Measurements from ENCODE around the gene LSM7. TPM values are rescaled to one million over a fixed set of nuclear protein-coding genes. Genes with fewer than 3 reads are reported as not detected.

LSM7 gene
- total RNA-seq, 2 experiments from 2014 or later, result 164 to 321 TPM

GRCh38 chr19:2371656-2372055 lies 43.3 kb upstream of the LSM7 start:
- Histone ChIP-seq H3K36me3 (ENCODE audit: insufficient read depth, low read length) (no peaks in the 10 kb centered on the region), H3K79me2 (ENCODE audit: insufficient read depth, low read depth, low read length) (no peaks in the 10 kb centered on the region), H4K20me1 (ENCODE audit: insufficient read depth, low read length) (no peaks in the 10 kb centered on the region), H2AFZ (ENCODE audit: low read length) (no peak overlapping the region), H3K4me1 (ENCODE audit: insufficient read depth, low read length, poor library complexity, severe bottlenecking) (no peaks in the 10 kb centered on the region), H3K27ac (ENCODE audit: low read depth, low read length, poor library complexity, severe bottlenecking) (no peak overlapping the region), H3K4me2 (ENCODE audit: low read length) (no peak overlapping the region), H3K9me3 (ENCODE audit: low read length) (peaks cover 4% of the 10 kb centered on the region; the same call in 1 of the 2 replicates), H3K4me3 (ENCODE audit: low read depth, low read length, poor library complexity, severe bottlenecking) (no peak overlapping the region), H3K9me2 (ENCODE audit: insufficient read depth, low read length) (no peaks in the 10 kb centered on the region)
- ChIA-PET CTCF (ENCODE audit: unreplicated experiment) (no interaction called here), POLR2A (interaction anchor here (0.6 to 0.7 kb wide), 2 partner anchors 13 to 394 kb away, joined by 3 read pairs; no protein-coding TSS in a partner anchor)
- intact Hi-C loops (cut with micrococcal nuclease; ENCODE audit: unreplicated experiment), result no loop called here
- BruUV-seq (replicated peaks), result no TSS peak
- no peak for DNase-seq (ENCODE audit: low spot score)
- TF ChIP-seq EZH2phosphoT487 (IDR thresholded peaks at IDR 0.05; ENCODE audit: borderline replicate concordance, low read depth, low read length) (no peak), CTCF (conservative IDR thresholded peaks at IDR 0.05; ENCODE audit: low read length) (no peak)

- H3K9me2 ChIP-seq (ENCODE audit: insufficient read depth, low read length), result no peaks in the 10 kb centered on the region
- DNase-seq (ENCODE audit: low spot score), result no peak
- H2AFZ ChIP-seq (ENCODE audit: low read length), result no peak overlapping the region
- POLR2A ChIA-PET, result interaction anchor here (0.5 kb wide), 1 partner anchor 19 kb away, joined by 4 read pairs; no protein-coding TSS in a partner anchor
- H3K4me2 ChIP-seq (ENCODE audit: low read length), result no peak overlapping the region
- no peaks in the 10 kb centered on the region for H3K36me3 ChIP-seq (ENCODE audit: insufficient read depth, low read length)
- H3K79me2 ChIP-seq (ENCODE audit: insufficient read depth, low read depth, low read length), result no peaks in the 10 kb centered on the region
- CTCF ChIA-PET (ENCODE audit: unreplicated experiment), result no interaction called here
- no peak overlapping the region for H3K27ac ChIP-seq (ENCODE audit: low read depth, low read length, poor library complexity, severe bottlenecking)
- no peak overlapping the region for H3K4me3 ChIP-seq (ENCODE audit: low read depth, low read length, poor library complexity, severe bottlenecking)
- BruUV-seq (replicated peaks), result no TSS peak
- intact Hi-C loops (cut with micrococcal nuclease; ENCODE audit: unreplicated experiment), result no loop called here
- no peaks in the 10 kb centered on the region for H3K4me1 ChIP-seq (ENCODE audit: insufficient read depth, low read length, poor library complexity, severe bottlenecking)
- TF ChIP-seq CTCF (conservative IDR thresholded peaks at IDR 0.05; ENCODE audit: low read length) (no peak), EZH2phosphoT487 (IDR thresholded peaks at IDR 0.05; ENCODE audit: borderline replicate concordance, low read depth, low read length) (no peak)
- H4K20me1 ChIP-seq (ENCODE audit: insufficient read depth, low read length), result no peaks in the 10 kb centered on the region
- H3K9me3 ChIP-seq (ENCODE audit: low read length), result peaks cover 4% of the 10 kb centered on the region; the same call in 1 of the 2 replicates
These were observed 37.0 kb upstream of the LSM7 start for GRCh38 chr19:2365201-2365970.

GRCh38 chr19:2363419-2363818 lies 35.0 kb upstream of the LSM7 start:
- no peak overlapping the region for H2AFZ ChIP-seq (ENCODE audit: low read length)
- no peaks in the 10 kb centered on the region for H4K20me1 ChIP-seq (ENCODE audit: insufficient read depth, low read length)
- no peaks in the 10 kb centered on the region for H3K36me3 ChIP-seq (ENCODE audit: insufficient read depth, low read length)
- H3K4me2 ChIP-seq (ENCODE audit: low read length), result no peak overlapping the region
- ChIA-PET POLR2A (interaction anchor here (0.6 kb wide), 1 partner anchor 11 kb away, joined by 3 read pairs; no protein-coding TSS in a partner anchor), CTCF (ENCODE audit: unreplicated experiment) (no interaction called here)
- no peak overlapping the region for H3K27ac ChIP-seq (ENCODE audit: low read depth, low read length, poor library complexity, severe bottlenecking)
- H3K4me3 ChIP-seq (ENCODE audit: low read depth, low read length, poor library complexity, severe bottlenecking), result no peak overlapping the region
- no peaks in the 10 kb centered on the region for H3K4me1 ChIP-seq (ENCODE audit: insufficient read depth, low read length, poor library complexity, severe bottlenecking)
- no peak for TF ChIP-seq CTCF (conservative IDR thresholded peaks at IDR 0.05; ENCODE audit: low read length)
- TF ChIP-seq EZH2phosphoT487 (IDR thresholded peaks at IDR 0.05; ENCODE audit: borderline replicate concordance, low read depth, low read length), result no peak
- DNase-seq (ENCODE audit: low spot score), result no peak
- no peaks in the 10 kb centered on the region for H3K79me2 ChIP-seq (ENCODE audit: insufficient read depth, low read depth, low read length)
- no peaks in the 10 kb centered on the region for H3K9me3 ChIP-seq (ENCODE audit: low read length)
- BruUV-seq (replicated peaks), result no TSS peak
- H3K9me2 ChIP-seq (ENCODE audit: insufficient read depth, low read length), result no peaks in the 10 kb centered on the region
- intact Hi-C loops (cut with micrococcal nuclease; ENCODE audit: unreplicated experiment), result no loop called here

Measured in OCI-LY7 (cell line).